H1 (cell line): ENCODE data around the gene VSIG10. TPM values are rescaled to one million over a fixed set of nuclear protein-coding genes. Genes with fewer than 3 reads are reported as not detected.

ENCODE experiments used
- CBX5 ChIP-seq: fragments of 300-800, 300-1000 bp; sonication (generic); IDR thresholded peaks from 2 replicates; pipeline ENCODE4 v1.7.1; 2016; ENCODE audit warnings: antibody characterized with exemption, low read length, low read depth
- CBX8 ChIP-seq: fragments of 300-800, 300-1000 bp; sonication (generic); IDR thresholded peaks from 2 replicates; pipeline ENCODE4 v1.7.1; 2016; ENCODE audit warnings: low read depth, low read length, borderline replicate concordance
- CTBP2 ChIP-seq: IDR thresholded peaks from 2 replicates; pipeline ENCODE4 v1.7.0; 2011; ENCODE audit warnings: borderline replicate concordance, mild to moderate bottlenecking, moderate library complexity, mixed read lengths, low read length; ENCODE audit not compliant: insufficient read depth, insufficient read length
- EZH2 ChIP-seq: fragments of 200-600 bp; sonication (generic); IDR thresholded peaks from 2 replicates; pipeline ENCODE4 v1.7.1; 2012; ENCODE audit warnings: low read depth, mild to moderate bottlenecking, moderate library complexity, low read length, inconsistent platforms; ENCODE audit not compliant: severe bottlenecking
- FOSL1 ChIP-seq: IDR thresholded peaks from 2 replicates; pipeline ENCODE4 v1.6.1; 2011; ENCODE audit warnings: mild to moderate bottlenecking, low read depth, low read length, moderate library complexity; ENCODE audit not compliant: insufficient read depth
- KDM5A ChIP-seq: fragments of 200-600 bp; IDR thresholded peaks from 2 replicates; pipeline ENCODE4 v1.7.1; 2012; ENCODE audit warnings: mild to moderate bottlenecking, low read length, inconsistent platforms, mixed read lengths
- TCF12 ChIP-seq: IDR thresholded peaks from 2 replicates; pipeline ENCODE4 v1.6.1; 2011; ENCODE audit warnings: low read depth, mild to moderate bottlenecking, low read length
- polyA plus RNA-seq, 7 experiments: library from polyadenylated mRNA; depleted of rRNA in 3 of 7; stranded (reverse) in 5 of 7; unstranded in 2 of 7; fragments of >200 nt in 5 of 7; fragments of 200-250 nt in 2 of 7; gene quantifications; 1 replicate in 5 of 7; 2 replicates in 1 of 7; 4 replicates in 1 of 7; pipeline versions ENCODE4 v1.2.1 to v1.2.3, GENCODE V29; 2011 to 2013; ENCODE audit warnings: missing spikeins in 2 of 7, mixed read lengths in 2 of 7
- total RNA-seq: library from RNA; stranded (reverse); fragmentation: NEBNext Ultra II Directional; extraction: Animal tissue kit (Norgen Biotek cat#: 25700); gene quantifications from 2 replicates; pipeline ENCODE4 v1.2.1, GENCODE V29; 2021
- TF ChIP-seq, protein P1 (sequence below): fragments of 300-600 bp; sonication (generic); IDR thresholded peaks from 2 replicates; pipeline ENCODE4 v1.7.1; 2012; ENCODE audit warnings: low read length, moderate library complexity, mild to moderate bottlenecking, inconsistent platforms; ENCODE audit not compliant: insufficient replicate concordance
- TF ChIP-seq, protein P2 (sequence below): IDR thresholded peaks from 2 replicates; pipeline ENCODE4 v1.6.1; 2011; ENCODE audit warnings: low read depth, mild to moderate bottlenecking, low read length; ENCODE audit not compliant: insufficient read depth

The VSIG10 gene
- total and polyA plus RNA-seq, 2 of the 8 experiments (the other 6 are each of a cell fraction or from before 2014, with no cell fraction given) = 34.4 to 93.6 TPM

DNA sequence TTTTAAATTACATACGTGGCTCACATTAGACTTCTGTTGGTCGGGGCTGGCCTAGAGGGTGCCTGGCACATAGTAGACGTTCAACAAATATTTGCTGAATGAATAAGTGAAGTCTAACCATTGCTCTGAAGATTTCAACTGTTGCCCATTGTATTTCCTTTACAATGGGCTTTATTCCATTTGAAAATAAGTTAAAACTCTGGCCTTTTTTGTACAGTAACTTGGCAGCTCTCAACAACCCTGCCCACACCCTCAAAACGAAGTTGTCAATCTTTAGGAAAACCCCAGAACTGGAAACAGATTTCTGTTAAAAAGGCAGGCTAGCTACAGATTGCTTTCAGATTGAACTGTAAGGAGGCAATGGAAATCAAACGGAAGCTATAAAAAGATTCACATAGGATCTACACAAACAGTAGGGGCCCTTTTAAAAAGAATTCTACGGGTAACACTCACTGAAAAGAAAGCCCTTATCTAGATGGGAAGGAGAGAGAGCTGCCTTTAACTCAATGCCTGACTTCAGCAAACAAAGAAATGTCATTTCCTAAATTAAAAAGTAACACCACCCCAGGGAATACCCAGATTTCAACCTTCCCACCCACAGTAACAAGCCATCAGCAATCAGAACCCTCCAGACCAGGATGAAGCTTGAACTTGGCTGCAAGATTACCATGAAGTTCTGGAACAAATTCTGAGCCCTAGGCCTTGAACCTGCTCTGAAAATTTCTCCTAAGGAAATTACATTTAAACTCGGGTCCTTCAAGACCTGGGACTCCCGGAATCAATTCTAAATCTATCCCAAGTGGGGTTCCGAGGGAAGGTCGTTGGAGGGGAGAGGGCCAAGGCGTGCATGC, 44.2 kb downstream of the VSIG10 start (continued):
- TF ChIP-seq KDM5A = no peak
- TF ChIP-seq FOSL1 = no peak
- TF ChIP-seq TCF12 = no peak
- TF ChIP-seq, protein P1, sequence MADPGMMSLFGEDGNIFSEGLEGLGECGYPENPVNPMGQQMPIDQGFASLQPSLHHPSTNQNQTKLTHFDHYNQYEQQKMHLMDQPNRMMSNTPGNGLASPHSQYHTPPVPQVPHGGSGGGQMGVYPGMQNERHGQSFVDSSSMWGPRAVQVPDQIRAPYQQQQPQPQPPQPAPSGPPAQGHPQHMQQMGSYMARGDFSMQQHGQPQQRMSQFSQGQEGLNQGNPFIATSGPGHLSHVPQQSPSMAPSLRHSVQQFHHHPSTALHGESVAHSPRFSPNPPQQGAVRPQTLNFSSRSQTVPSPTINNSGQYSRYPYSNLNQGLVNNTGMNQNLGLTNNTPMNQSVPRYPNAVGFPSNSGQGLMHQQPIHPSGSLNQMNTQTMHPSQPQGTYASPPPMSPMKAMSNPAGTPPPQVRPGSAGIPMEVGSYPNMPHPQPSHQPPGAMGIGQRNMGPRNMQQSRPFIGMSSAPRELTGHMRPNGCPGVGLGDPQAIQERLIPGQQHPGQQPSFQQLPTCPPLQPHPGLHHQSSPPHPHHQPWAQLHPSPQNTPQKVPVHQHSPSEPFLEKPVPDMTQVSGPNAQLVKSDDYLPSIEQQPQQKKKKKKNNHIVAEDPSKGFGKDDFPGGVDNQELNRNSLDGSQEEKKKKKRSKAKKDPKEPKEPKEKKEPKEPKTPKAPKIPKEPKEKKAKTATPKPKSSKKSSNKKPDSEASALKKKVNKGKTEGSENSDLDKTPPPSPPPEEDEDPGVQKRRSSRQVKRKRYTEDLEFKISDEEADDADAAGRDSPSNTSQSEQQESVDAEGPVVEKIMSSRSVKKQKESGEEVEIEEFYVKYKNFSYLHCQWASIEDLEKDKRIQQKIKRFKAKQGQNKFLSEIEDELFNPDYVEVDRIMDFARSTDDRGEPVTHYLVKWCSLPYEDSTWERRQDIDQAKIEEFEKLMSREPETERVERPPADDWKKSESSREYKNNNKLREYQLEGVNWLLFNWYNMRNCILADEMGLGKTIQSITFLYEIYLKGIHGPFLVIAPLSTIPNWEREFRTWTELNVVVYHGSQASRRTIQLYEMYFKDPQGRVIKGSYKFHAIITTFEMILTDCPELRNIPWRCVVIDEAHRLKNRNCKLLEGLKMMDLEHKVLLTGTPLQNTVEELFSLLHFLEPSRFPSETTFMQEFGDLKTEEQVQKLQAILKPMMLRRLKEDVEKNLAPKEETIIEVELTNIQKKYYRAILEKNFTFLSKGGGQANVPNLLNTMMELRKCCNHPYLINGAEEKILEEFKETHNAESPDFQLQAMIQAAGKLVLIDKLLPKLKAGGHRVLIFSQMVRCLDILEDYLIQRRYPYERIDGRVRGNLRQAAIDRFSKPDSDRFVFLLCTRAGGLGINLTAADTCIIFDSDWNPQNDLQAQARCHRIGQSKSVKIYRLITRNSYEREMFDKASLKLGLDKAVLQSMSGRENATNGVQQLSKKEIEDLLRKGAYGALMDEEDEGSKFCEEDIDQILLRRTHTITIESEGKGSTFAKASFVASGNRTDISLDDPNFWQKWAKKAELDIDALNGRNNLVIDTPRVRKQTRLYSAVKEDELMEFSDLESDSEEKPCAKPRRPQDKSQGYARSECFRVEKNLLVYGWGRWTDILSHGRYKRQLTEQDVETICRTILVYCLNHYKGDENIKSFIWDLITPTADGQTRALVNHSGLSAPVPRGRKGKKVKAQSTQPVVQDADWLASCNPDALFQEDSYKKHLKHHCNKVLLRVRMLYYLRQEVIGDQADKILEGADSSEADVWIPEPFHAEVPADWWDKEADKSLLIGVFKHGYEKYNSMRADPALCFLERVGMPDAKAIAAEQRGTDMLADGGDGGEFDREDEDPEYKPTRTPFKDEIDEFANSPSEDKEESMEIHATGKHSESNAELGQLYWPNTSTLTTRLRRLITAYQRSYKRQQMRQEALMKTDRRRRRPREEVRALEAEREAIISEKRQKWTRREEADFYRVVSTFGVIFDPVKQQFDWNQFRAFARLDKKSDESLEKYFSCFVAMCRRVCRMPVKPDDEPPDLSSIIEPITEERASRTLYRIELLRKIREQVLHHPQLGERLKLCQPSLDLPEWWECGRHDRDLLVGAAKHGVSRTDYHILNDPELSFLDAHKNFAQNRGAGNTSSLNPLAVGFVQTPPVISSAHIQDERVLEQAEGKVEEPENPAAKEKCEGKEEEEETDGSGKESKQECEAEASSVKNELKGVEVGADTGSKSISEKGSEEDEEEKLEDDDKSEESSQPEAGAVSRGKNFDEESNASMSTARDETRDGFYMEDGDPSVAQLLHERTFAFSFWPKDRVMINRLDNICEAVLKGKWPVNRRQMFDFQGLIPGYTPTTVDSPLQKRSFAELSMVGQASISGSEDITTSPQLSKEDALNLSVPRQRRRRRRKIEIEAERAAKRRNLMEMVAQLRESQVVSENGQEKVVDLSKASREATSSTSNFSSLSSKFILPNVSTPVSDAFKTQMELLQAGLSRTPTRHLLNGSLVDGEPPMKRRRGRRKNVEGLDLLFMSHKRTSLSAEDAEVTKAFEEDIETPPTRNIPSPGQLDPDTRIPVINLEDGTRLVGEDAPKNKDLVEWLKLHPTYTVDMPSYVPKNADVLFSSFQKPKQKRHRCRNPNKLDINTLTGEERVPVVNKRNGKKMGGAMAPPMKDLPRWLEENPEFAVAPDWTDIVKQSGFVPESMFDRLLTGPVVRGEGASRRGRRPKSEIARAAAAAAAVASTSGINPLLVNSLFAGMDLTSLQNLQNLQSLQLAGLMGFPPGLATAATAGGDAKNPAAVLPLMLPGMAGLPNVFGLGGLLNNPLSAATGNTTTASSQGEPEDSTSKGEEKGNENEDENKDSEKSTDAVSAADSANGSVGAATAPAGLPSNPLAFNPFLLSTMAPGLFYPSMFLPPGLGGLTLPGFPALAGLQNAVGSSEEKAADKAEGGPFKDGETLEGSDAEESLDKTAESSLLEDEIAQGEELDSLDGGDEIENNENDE = no peak
- no peak for TF ChIP-seq EZH2
- TF ChIP-seq CBX5 = no peak
- TF ChIP-seq, protein P2, sequence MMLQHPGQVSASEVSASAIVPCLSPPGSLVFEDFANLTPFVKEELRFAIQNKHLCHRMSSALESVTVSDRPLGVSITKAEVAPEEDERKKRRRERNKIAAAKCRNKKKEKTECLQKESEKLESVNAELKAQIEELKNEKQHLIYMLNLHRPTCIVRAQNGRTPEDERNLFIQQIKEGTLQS = no peak
- no peak for TF ChIP-seq CTBP2
- TF ChIP-seq CBX8 = no peak
